MG63 (cell line): ENCODE measurements around the gene FAM53B. TPM values are rescaled to one million over a fixed set of nuclear protein-coding genes. Genes with fewer than 3 reads are reported as not detected.

Experiments
- DNase-seq: peaks from one replicate; pipeline ENCODE4 v3.0.0-alpha.2; 2020
- H3K27me3 ChIP-seq: fragments of 250-450 bp; sonication (Bioruptor Pico); 2 replicates; pipeline ENCODE4 v1.5.1; 2020; ENCODE audit warnings: mild to moderate bottlenecking, moderate library complexity
- H3K36me3 ChIP-seq: fragments of 250-450 bp; sonication (Bioruptor Pico); 2 replicates; pipeline ENCODE4 v1.5.1; 2020; ENCODE audit warnings: mild to moderate bottlenecking, moderate library complexity
- H3K4me3 ChIP-seq: fragments of 250-450 bp; sonication (Bioruptor Pico); 2 replicates; pipeline ENCODE4 v1.5.1; 2020; ENCODE audit warnings: mild to moderate bottlenecking, moderate library complexity
- H3K9me3 ChIP-seq: fragments of 250-450 bp; sonication (Bioruptor Pico); 2 replicates; pipeline ENCODE4 v1.5.1; 2020; ENCODE audit warnings: mild to moderate bottlenecking, moderate library complexity
- total RNA-seq: library from RNA; depleted of rRNA; stranded (reverse); fragments of >200 nt; shearing (Covaris generic); gene quantifications from 2 replicates; pipeline ENCODE4 v1.2.3, GENCODE V29; 2014; ENCODE audit warnings: low replicate concordance

Gene FAM53B
- total RNA-seq, 1 experiment from 2014 or later = 14.4 TPM

DNA sequence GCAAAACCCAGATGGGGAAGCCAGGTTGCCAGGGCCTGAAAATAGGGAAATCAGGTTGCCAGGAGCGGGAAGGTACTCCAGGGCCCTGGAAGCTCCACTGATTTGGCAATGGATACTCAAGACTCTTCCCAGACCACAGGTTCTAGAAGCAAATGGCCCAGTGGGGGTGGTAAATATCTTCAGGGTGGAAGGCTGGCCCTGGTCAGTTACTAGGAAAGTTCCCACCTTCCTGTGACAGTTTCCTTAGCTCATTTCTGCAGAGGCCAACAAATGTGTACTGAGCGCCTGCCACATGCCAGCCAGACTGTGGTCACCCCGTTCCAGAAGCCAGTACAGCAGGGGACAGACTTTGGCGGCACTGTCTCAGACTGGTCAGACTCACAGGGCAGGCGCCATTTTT, 113.6 kb downstream of the FAM53B start:
- H3K36me3 ChIP-seq = no peaks in the 10 kb centered on the region
- H3K9me3 ChIP-seq = no peaks in the 10 kb centered on the region
- H3K4me3 ChIP-seq = no peak overlapping the region
- no peaks in the 10 kb centered on the region for H3K27me3 ChIP-seq
- DNase-seq = no peak

DNA sequence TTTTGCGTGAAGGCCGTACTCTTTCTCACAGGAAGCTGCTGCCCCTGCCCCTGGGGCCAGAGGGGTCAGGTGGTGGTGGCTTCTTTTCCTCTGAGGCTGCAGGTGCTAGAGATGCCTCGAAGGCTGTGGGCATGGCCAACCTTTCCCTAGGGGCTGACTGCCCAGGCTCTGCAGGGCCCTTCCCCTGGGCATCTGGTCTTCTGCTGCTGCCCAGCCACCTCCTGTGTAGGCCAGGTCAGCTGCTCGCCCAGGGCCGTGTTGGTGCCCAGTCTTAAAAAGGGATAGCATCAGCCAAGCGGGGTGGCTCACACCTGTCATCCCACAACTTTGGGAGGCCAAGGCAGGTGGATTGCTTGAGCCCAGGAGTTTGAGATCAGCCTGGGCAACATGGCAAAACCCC, 114.3 kb downstream of the FAM53B start:
- H3K9me3 ChIP-seq = no peaks in the 10 kb centered on the region
- no peak overlapping the region for H3K4me3 ChIP-seq
- no peaks in the 10 kb centered on the region for H3K27me3 ChIP-seq
- no peaks in the 10 kb centered on the region for H3K36me3 ChIP-seq
- DNase-seq = no peak

GRCh38 chr10:124629415-124629814, 114.8 kb downstream of the FAM53B start:
- H3K9me3 ChIP-seq = no peaks in the 10 kb centered on the region
- no peak overlapping the region for H3K4me3 ChIP-seq
- no peak for DNase-seq
- H3K36me3 ChIP-seq = no peaks in the 10 kb centered on the region
- no peaks in the 10 kb centered on the region for H3K27me3 ChIP-seq

DNA sequence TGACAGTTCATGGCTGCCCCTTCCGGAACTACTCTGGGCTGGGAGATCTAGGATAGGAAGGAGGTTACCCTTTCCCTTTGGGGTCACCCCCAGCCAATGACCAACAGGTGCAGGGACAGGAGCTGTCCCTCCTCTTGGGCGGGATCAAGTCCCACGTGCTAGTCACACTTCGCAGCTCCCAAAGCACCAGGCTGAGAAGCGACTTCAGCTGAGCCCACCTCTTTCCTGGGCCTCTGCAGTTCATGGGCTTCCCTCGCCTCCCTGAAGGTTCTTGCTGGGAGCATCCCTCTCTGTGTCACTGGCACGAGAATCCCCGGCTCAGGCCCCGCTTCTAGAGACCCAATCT, 115.5 kb downstream of the FAM53B start:
- Histone ChIP-seq H3K9me3 (no peaks in the 10 kb centered on the region), H3K27me3 (no peaks in the 10 kb centered on the region), H3K4me3 (no peak overlapping the region), H3K36me3 (no peaks in the 10 kb centered on the region)
- no peak for DNase-seq

DNA sequence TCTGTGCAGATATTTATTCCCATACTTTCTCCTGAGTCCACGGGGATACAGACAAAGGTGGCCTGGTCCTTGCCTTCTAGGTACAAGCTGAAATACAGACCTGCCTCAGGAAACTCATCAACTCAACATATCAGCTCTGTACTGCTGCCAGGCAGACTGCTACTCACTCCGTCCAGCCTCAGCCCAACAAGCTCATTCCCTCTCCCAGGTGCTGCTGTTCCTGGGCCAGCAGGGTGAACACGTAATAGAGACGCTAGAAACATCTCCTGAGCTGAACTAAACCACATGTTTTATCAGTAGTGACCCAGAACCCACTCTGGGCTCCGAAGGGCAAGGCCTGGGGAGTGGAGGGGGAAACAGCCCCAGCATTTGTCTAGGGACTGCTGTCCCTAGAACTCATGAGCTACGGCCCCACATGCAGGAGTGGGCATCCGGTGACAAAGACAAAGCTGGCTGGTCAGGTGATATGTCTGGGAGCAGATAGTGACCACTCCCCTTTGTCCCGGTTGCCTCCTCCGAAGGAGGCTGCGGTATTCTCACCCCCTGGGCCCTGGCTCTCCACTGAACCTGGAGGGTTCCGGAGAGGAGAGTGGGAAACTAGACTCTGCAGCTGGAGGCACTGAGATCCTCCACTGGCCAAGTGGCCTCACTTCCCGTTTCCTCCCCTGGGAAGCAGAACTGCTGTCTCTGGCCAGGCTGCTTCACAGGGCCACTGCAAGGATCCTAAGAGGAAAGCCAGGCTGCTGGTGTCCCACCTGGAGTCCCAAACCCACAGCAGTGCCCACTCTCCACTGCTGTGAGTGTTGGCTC, 116.1 kb downstream of the FAM53B start:
- no peaks in the 10 kb centered on the region for H3K9me3 ChIP-seq
- H3K36me3 ChIP-seq = no peaks in the 10 kb centered on the region
- H3K4me3 ChIP-seq = no peak overlapping the region
- no peaks in the 10 kb centered on the region for H3K27me3 ChIP-seq
- no peak for DNase-seq

DNA sequence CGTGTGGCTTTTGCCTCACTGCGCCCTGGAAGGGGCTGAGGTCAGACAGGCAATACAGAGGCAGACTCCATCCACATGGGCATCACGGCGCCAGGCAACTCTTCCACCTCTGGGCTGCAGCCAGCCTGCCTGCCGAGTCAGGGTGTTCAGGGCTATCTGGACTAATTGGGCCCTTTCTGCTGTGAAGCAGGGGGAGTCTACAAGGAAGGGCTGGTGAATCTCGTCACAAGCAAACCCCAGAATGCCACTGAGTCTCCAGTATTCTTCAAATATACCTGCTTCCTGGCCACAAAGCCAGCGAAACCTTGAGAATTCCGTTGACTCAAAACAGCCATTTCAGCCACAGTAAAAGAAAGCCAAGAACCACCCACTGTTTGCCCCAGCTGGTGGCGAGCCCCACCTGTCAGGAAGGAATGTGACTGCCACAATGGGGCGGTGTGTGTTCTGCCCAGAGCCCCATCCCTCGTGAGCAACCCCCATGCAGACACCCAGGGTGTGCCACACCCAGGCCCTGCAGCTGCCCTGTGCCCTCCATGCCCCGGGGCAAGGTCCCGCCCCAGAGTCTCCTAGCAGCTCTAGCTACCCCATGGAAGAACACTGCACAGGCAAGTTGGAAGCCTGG, 117.3 kb downstream of the FAM53B start:
- Histone ChIP-seq H3K27me3 (no peaks in the 10 kb centered on the region), H3K9me3 (no peaks in the 10 kb centered on the region), H3K4me3 (no peak overlapping the region), H3K36me3 (no peaks in the 10 kb centered on the region)
- DNase-seq = no peak

DNA sequence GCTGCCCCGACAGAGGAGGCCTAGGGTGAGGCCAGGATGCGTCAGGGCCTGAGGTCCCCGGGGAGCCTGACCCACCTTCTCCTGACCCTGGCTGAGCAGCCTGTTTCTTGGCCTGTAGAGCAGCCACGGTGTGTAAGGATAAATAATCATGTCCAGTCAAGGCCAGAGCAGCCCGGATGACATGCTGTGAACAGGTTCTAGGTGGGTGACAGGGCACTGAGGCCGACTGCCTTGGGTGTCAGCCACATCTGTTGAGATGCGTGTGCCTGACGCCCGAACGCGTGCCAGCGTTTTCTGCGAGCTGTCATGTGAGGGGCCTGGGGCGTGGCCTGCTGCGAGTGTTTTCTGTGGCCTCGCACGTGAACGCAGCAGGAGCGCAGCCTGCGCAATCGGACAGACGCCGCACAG, 118.3 kb downstream of the FAM53B start:
- Histone ChIP-seq H3K27me3 (no peaks in the 10 kb centered on the region), H3K9me3 (no peaks in the 10 kb centered on the region), H3K36me3 (no peaks in the 10 kb centered on the region; the same call in 1 of the 2 replicates), H3K4me3 (no peak overlapping the region)
- no peak for DNase-seq

GRCh38 chr10:124624895-124625294, 119.3 kb downstream of the FAM53B start:
- DNase-seq = no peak
- Histone ChIP-seq H3K9me3 (no peaks in the 10 kb centered on the region), H3K36me3 (no peaks in the 10 kb centered on the region; the same call in 1 of the 2 replicates), H3K27me3 (no peaks in the 10 kb centered on the region), H3K4me3 (no peak overlapping the region)

GRCh38 chr10:124624466-124624865, 119.7 kb downstream of the FAM53B start:
- no peaks in the 10 kb centered on the region; the same call in 1 of the 2 replicates for H3K36me3 ChIP-seq
- no peak for DNase-seq
- no peaks in the 10 kb centered on the region for H3K9me3 ChIP-seq
- no peak overlapping the region for H3K4me3 ChIP-seq
- no peaks in the 10 kb centered on the region for H3K27me3 ChIP-seq

- Histone ChIP-seq H3K36me3 (no peaks in the 10 kb centered on the region; the same call in 1 of the 2 replicates), H3K9me3 (no peaks in the 10 kb centered on the region), H3K4me3 (no peak overlapping the region), H3K27me3 (no peaks in the 10 kb centered on the region)
- DNase-seq = no peak
Measured at GRCh38 chr10:124624006-124624405, 120.2 kb downstream of the FAM53B start.

DNA sequence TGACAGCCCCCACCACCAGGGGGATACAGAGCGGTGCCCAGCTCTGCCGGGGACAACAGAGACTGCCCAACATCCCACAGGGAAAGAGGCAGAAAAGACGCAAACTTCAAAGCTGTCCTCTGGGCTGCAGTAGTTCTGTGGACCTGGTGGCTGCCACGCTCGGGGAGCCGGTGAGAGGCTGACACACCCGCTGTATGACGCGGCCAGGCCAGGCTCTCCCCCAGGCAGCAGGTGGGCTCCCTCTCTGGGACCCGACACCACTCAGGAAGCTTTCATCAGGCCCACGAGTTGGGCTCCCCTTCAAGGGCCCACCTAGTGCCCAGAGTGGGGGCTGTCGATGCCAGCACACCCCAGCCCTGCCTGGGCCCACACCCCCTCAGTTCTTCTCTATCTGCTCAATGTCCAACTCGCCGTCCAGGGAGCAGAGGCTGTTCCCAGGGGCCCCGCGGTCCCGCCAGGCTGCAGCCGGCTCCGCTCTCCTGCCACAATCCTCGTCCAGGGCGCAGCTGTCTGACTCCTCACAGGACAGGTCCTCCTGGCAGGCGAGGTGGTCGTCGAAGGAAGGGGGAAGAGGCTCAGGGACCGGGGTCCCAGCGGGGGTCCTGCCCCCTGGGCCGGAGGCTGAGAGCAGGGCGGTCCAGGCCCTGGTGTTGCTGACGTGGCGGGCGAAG, 121.2 kb downstream of the FAM53B start:
- H3K27me3 ChIP-seq = no peaks in the 10 kb centered on the region
- H3K4me3 ChIP-seq = no peak overlapping the region
- no peak for DNase-seq
- no peaks in the 10 kb centered on the region; the same call in 1 of the 2 replicates for H3K36me3 ChIP-seq
- no peaks in the 10 kb centered on the region for H3K9me3 ChIP-seq

DNA sequence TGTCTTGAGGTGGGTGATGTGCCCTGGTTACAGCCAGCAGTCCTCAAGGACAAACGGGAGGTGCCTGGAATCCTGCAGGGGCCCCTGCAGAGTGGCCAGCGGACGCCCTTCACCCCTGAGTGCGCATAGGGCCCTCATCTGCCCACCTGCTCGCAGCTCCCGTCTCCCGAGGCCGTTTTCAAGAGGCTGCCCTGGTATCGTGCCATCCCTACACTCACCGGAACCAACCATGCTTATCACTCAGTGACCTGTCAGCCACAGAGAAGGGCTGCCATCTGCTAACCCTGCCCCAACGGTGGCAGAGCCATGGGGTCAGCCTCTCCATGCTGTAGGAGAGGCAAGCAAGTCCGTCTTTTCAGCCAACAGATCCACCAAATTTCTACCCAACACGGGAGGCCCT, 122.0 kb downstream of the FAM53B start:
- DNase-seq = no peak
- Histone ChIP-seq H3K27me3 (no peaks in the 10 kb centered on the region), H3K9me3 (no peaks in the 10 kb centered on the region), H3K4me3 (no peak overlapping the region), H3K36me3 (no peaks in the 10 kb centered on the region; the same call in 1 of the 2 replicates)

- no peak for DNase-seq
- Histone ChIP-seq H3K4me3 (no peak overlapping the region), H3K27me3 (no peaks in the 10 kb centered on the region), H3K9me3 (no peaks in the 10 kb centered on the region), H3K36me3 (no peaks in the 10 kb centered on the region; the same call in 1 of the 2 replicates)
Measured at GRCh38 chr10:124621637-124622036, 122.5 kb downstream of the FAM53B start.

- no peak for DNase-seq
- Histone ChIP-seq H3K36me3 (no peaks in the 10 kb centered on the region; the same call in 1 of the 2 replicates), H3K4me3 (no peak overlapping the region), H3K9me3 (no peaks in the 10 kb centered on the region), H3K27me3 (no peaks in the 10 kb centered on the region)
Measured at GRCh38 chr10:124619802-124620490, 124.2 kb downstream of the FAM53B start.

GRCh38 chr10:124619195-124619594, 125.0 kb downstream of the FAM53B start:
- H3K27me3 ChIP-seq = no peaks in the 10 kb centered on the region
- no peak overlapping the region for H3K4me3 ChIP-seq
- H3K36me3 ChIP-seq = no peaks in the 10 kb centered on the region; the same call in 1 of the 2 replicates
- no peaks in the 10 kb centered on the region for H3K9me3 ChIP-seq
- DNase-seq = peak; percentile 14

DNA sequence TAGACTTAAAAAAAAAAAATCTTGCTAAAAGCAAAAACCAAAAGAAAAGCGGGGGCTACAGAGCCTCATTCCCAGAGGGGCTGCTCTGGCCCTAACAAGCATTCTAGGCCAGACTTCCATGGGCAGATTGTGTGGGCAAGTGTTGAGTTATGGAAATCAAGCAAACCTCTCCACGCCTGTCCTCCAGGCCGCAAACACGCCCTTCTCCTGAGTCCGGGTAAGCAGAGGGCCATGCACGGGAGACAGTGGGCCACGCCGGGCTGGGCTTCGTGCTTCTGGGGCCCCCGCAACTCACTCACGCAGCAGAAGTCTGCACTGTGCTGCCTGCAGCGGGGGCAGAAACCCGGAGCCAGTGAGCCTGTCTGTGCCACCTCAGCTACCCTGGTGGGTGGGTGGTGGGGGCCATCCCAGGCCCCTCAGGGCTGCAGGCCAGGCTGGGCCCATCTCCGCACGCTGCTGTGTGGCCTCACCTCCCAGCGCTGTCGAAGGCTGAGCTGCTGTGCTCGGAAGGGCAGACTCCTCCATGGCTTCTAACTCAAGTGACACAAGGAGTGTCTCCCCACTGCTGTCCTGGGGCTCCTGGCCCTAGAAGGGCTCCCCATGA, 125.6 kb downstream of the FAM53B start:
- H3K4me3 ChIP-seq = no peak overlapping the region
- no peaks in the 10 kb centered on the region; the same call in 1 of the 2 replicates for H3K36me3 ChIP-seq
- no peaks in the 10 kb centered on the region for H3K27me3 ChIP-seq
- no peak for DNase-seq
- H3K9me3 ChIP-seq = no peaks in the 10 kb centered on the region

DNA sequence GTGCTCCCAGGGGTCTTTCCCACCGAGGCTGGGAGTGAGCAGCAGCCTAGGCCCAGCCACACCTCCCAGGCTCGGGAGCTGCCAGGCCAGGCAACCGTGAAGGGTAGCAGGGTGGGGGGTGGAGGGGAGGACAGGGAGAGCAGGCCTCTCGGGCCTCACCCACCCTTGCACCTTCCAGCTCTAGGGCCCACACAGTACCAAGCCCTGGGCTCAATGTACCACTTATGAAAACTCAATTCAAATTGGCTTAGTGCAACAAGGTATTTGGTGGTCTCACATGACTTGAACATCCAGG, 127.4 kb downstream of the FAM53B start:
- Histone ChIP-seq H3K27me3 (no peaks in the 10 kb centered on the region), H3K36me3 (no peaks in the 10 kb centered on the region; the same call in 1 of the 2 replicates), H3K9me3 (no peaks in the 10 kb centered on the region), H3K4me3 (no peak overlapping the region)
- DNase-seq = no peak
